IMR-90 (cell line): ENCODE data around the gene METTL17. TPM values are rescaled to one million over a fixed set of nuclear protein-coding genes. Genes with fewer than 3 reads are reported as not detected.

Experiments used
- ATAC-seq: fragments of 200-7000 bp; cut with Tn5 transposase; 2 replicates; pipeline ENCODE4 v1.9.1; 2020; ENCODE audit warnings: low read depth, mild to moderate bottlenecking, moderate library complexity
- BruUV-seq: library from RNA; stranded (reverse); fragments of 400-500 nt; replicated peaks from 2 replicates; lab custom pipeline; 2021; lab: Mats Ljungman, UMichigan
- CTCF ChIA-PET: fragments of 300-600 bp; formaldehyde crosslinking; extraction: SDS; loops from one replicate; lab custom pipeline; 2021; ENCODE audit warnings: antibody characterized with exemption; lab: Yijun Ruan, JAX
- POLR2A ChIA-PET: fragments of 300-600 bp; sonication (Branson Sonifier 250); formaldehyde crosslinking; loops from one replicate; lab custom pipeline; 2022; ENCODE audit warnings: antibody characterized with exemption; ENCODE audit not compliant: unreplicated experiment; lab: Charles Lee
- DNase-seq: peaks from one replicate; pipeline ENCODE4 v3.0.0; 2013
- H2AFZ ChIP-seq: replicated peaks from 2 replicates; pipeline ENCODE3; 2013; ENCODE audit warnings: low read length, mild to moderate bottlenecking; ENCODE audit not compliant: poor library complexity
- H2AK5ac ChIP-seq: 2 replicates; pipeline ENCODE4 v1.6.1; 2013; ENCODE audit warnings: low read depth, low read length, inconsistent platforms
- H2AK9ac ChIP-seq: replicated peaks from 2 replicates; pipeline ENCODE3; 2013; ENCODE audit warnings: mild to moderate bottlenecking, low read depth, low read length, moderate library complexity; ENCODE audit not compliant: poor library complexity
- H2BK120ac ChIP-seq: 2 replicates; pipeline ENCODE4 v1.6.1; 2013; ENCODE audit warnings: low read depth, low read length, inconsistent platforms
- H2BK15ac ChIP-seq: 3 replicates; pipeline ENCODE4 v1.6.1; 2013; ENCODE audit warnings: low read depth, low read length, inconsistent platforms
- H2BK20ac ChIP-seq: 2 replicates; pipeline ENCODE4 v1.6.1; 2013; ENCODE audit warnings: low read depth, mild to moderate bottlenecking, inconsistent platforms, low read length, moderate library complexity
- H2BK5ac ChIP-seq: 2 replicates; pipeline ENCODE4 v1.6.1; 2013; ENCODE audit warnings: mild to moderate bottlenecking, low read depth, low read length, inconsistent platforms; ENCODE audit not compliant: poor library complexity, severe bottlenecking
- H3K14ac ChIP-seq: replicated peaks from 2 replicates; pipeline ENCODE4 v1.6.1; 2013; ENCODE audit warnings: low read depth, low read length, inconsistent platforms
- H3K18ac ChIP-seq: 2 replicates; pipeline ENCODE4 v1.6.1; 2013; ENCODE audit warnings: low read depth, low read length, control low read depth
- H3K23ac ChIP-seq: 2 replicates; pipeline ENCODE4 v1.6.1; 2013; ENCODE audit warnings: low read depth, low read length, inconsistent platforms
- H3K27ac ChIP-seq: 2 replicates; pipeline ENCODE4 v1.5.1; 2013; ENCODE audit warnings: mild to moderate bottlenecking, control low read depth, low read length; ENCODE audit not compliant: insufficient read depth
- H3K27me3 ChIP-seq: 2 replicates; pipeline ENCODE4 v1.6.1; 2013; ENCODE audit warnings: low read length; ENCODE audit not compliant: control insufficient read depth, insufficient read depth
- H3K36me3 ChIP-seq: 2 replicates; pipeline ENCODE4 v1.6.1; 2013; ENCODE audit warnings: low read length, mixed read lengths; ENCODE audit not compliant: control insufficient read depth, insufficient read depth
- H3K4ac ChIP-seq: 2 replicates; pipeline ENCODE4 v1.6.1; 2013; ENCODE audit warnings: low read depth, low read length, inconsistent platforms
- H3K4me1 ChIP-seq: 2 replicates; pipeline ENCODE4 v1.6.1; 2013; ENCODE audit warnings: low read length, mixed read lengths; ENCODE audit not compliant: control insufficient read depth, insufficient read depth
- H3K4me2 ChIP-seq: 2 replicates; pipeline ENCODE4 v1.6.1; 2013; ENCODE audit warnings: low read depth, mild to moderate bottlenecking, control low read depth, low read length, moderate library complexity
- H3K4me3 ChIP-seq: 2 replicates; pipeline ENCODE4 v1.5.1; 2013; ENCODE audit warnings: low read depth, mild to moderate bottlenecking, control low read depth, low read length, moderate library complexity; ENCODE audit not compliant: insufficient read depth
- H3K56ac ChIP-seq: 2 replicates; pipeline ENCODE4 v1.6.1; 2013; ENCODE audit warnings: low read length, inconsistent platforms; ENCODE audit not compliant: insufficient read depth; ENCODE audit errors: extremely low read depth
- H3K79me1 ChIP-seq, 2 experiments: 2 replicates each; pipeline ENCODE4 v1.6.1; 2013; ENCODE audit warnings: low read length in 2 of 2, inconsistent platforms in 1 of 2, low read depth in 1 of 2
- H3K9ac ChIP-seq: 2 replicates; pipeline ENCODE4 v1.6.1; 2013; ENCODE audit warnings: low read depth, low read length, control low read depth
- H3K9me1 ChIP-seq: 2 replicates; pipeline ENCODE4 v1.6.1; 2013; ENCODE audit warnings: low read length, inconsistent platforms; ENCODE audit not compliant: insufficient read depth
- H3K9me3 ChIP-seq: 2 replicates; pipeline ENCODE4 v1.6.1; 2013; ENCODE audit warnings: low read length; ENCODE audit not compliant: control insufficient read depth, insufficient read depth
- H4K20me1 ChIP-seq: 2 replicates; pipeline ENCODE4 v1.6.1; 2013; ENCODE audit warnings: low read length, inconsistent platforms; ENCODE audit not compliant: insufficient read depth
- H4K5ac ChIP-seq: 2 replicates; pipeline ENCODE4 v1.6.1; 2013; ENCODE audit warnings: mild to moderate bottlenecking, low read depth, low read length, control low read depth
- H4K8ac ChIP-seq, 2 experiments: 2 replicates each; pipeline ENCODE4 v1.6.1; 2013; ENCODE audit warnings: low read depth in 2 of 2, low read length in 2 of 2, control low read depth in 1 of 2, inconsistent platforms in 1 of 2
- H4K91ac ChIP-seq: 2 replicates; pipeline ENCODE4 v1.6.1; 2013; ENCODE audit warnings: low read depth, low read length, inconsistent platforms; ENCODE audit not compliant: insufficient read depth
- CHD1 ChIP-seq: IDR thresholded peaks from 2 replicates; pipeline ENCODE4 v1.6.1; 2012; ENCODE audit warnings: low read depth, low read length, improper control_type of control experiment
- CTCF ChIP-seq: conservative IDR thresholded peaks from 2 replicates; pipeline ENCODE4 v1.5.1; 2012; ENCODE audit warnings: mild to moderate bottlenecking, low read depth, low read length, improper control_type of control experiment
- MAZ ChIP-seq: IDR thresholded peaks from 2 replicates; pipeline ENCODE4 v1.6.1; 2012; ENCODE audit warnings: low read depth, mild to moderate bottlenecking, low read length, improper control_type of control experiment, moderate library complexity, borderline replicate concordance
- RCOR1 ChIP-seq: IDR thresholded peaks from 2 replicates; pipeline ENCODE4 v1.6.1; 2012; ENCODE audit warnings: mild to moderate bottlenecking, low read length, improper control_type of control experiment; ENCODE audit not compliant: insufficient replicate concordance
- WGBS, 2 experiments: methylation state at CpG; one replicate each; pipeline versions ENCODE4 v1.1.5 to v1.1.7; 2013; ENCODE audit warnings: missing lambda C conversion rate in 2 of 2; ENCODE audit not compliant: insufficient read length in 1 of 2; ENCODE audit errors: extremely low coverage in 2 of 2; 5-methylcytosine and 5-hydroxymethylcytosine counted together
- dilution Hi-C: fragments of 300-500 bp; cut with HindIII; formaldehyde crosslinking; loops from one replicate; pipeline ENCODE4 v1.14.3; 2018; ENCODE audit warnings: low sequenced_read_pairs; ENCODE audit not compliant: unreplicated experiment
- in situ Hi-C: fragments of 300-500 bp; cut with MboI; formaldehyde crosslinking; loops from 3 replicates; pipeline ENCODE4 v1.14.3; 2019; ENCODE audit warnings: low sequenced_read_pairs, inconsistent platforms, mixed read lengths
- intact Hi-C: fragments of 100-400 bp; cut with micrococcal nuclease; formaldehyde crosslinking; loops from 2 replicates; pipeline ENCODE4 v1.10.0; 2022
- polyA plus RNA-seq, 3 experiments: library from polyadenylated mRNA; depleted of rRNA; stranded (reverse); fragments of >200 nt; gene quantifications; 2 replicates each; pipeline ENCODE4 v1.2.3, GENCODE V29; 2012; ENCODE audit warnings: low replicate concordance in 1 of 3
- total RNA-seq: library from RNA; depleted of rRNA; stranded (reverse); fragments of >200 nt; gene quantifications from 2 replicates; pipeline ENCODE4 v1.2.3, GENCODE V29; 2012

Gene METTL17
- total and polyA plus RNA-seq, 2 of the 4 experiments (the other 2 are of a cell fraction), result 32.8 to 69.7 TPM

DNA sequence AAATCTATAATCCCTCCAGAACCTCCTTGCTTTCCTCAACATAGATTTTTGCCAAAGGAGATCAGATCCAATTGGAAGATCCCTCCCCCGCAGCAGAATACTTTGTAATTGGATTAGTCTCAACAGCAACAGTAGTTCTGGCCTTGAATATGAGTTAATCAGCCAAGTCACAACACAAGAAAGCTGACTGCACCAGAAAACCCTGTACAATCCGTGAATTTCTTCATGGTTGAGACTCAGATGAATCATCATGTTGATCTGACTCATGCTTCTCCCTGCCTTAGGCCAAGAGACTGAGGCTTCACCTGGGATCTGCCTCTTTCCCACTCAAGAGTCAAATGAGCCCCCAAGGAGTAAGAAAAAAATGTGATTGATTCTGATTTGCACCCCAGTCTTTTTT lies 3.0 kb upstream of the METTL17 start (continued):
- TF ChIP-seq RCOR1, result no peak

- no peak for TF ChIP-seq MAZ
- no peak for TF ChIP-seq CHD1
- TF ChIP-seq CTCF, result no peak
- Histone ChIP-seq H2BK15ac (peak overlapping the region; percentile 86), H2AK5ac (peak overlapping the region; percentile 86), H3K18ac (peak overlapping the region; percentile 85), H4K8ac (peak overlapping the region; percentile 94 to 95), H2BK20ac (peak overlapping the region; percentile 91), H3K4me1 (peaks cover 8% of the 10 kb centered on the region), H3K9ac (peak overlapping the region; percentile 68), H3K56ac (peak overlapping the region; percentile 84), H3K14ac (peak overlapping the region; percentile 95), H3K79me1 (peaks cover 6 to 28% of the 10 kb centered on the region in 2 experiments), H3K9me1 (peaks cover 16% of the 10 kb centered on the region), H3K4ac (peak overlapping the region; percentile 98), H3K4me3 (peak overlapping the region; percentile 10; the same call in 1 of the 2 replicates), H3K27me3 (no peaks in the 10 kb centered on the region), H3K4me2 (peak overlapping the region; percentile 85), H3K23ac (peak overlapping the region; percentile 82), H4K5ac (peak overlapping the region; percentile 99), H2BK5ac (peak overlapping the region; percentile 92), H2AFZ (peak overlapping the region; percentile 75), H3K36me3 (peaks cover 9% of the 10 kb centered on the region), H2AK9ac (peak overlapping the region; percentile 93), H3K27ac (peak overlapping the region; percentile 74), H2BK120ac (peak overlapping the region; percentile 91), H4K91ac (peak overlapping the region; percentile 97), H4K20me1 (no peaks in the 10 kb centered on the region), H3K9me3 (no peaks in the 10 kb centered on the region)
- in situ Hi-C loops, result loop anchor here (25.0 kb wide), 1 partner anchor 652 kb away; the partner anchor contains the start of genes CCNB1IP1 and PARP2
- POLR2A ChIA-PET, result interaction anchor here (0.6 kb wide), 1 partner anchor 260 kb away, joined by 3 read pairs; no protein-coding TSS in a partner anchor
- DNase-seq (no peak), ATAC-seq (no peak)
- dilution Hi-C loops, result no loop called here
- intact Hi-C loops, result no loop called here
- no TSS peak for BruUV-seq
- CTCF ChIA-PET, result interaction anchor here (1.8 kb wide), 1 partner anchor 18 kb away, joined by 7 read pairs; no protein-coding TSS in a partner anchor
- WGBS, 2 experiments, result no CpG with 5 or more reads among the region's 15 CpGs
Observed at GRCh38 chr14:20988717-20989470, 886 bp upstream of the METTL17 start.
